HG03025 (cell line): Measurements from ENCODE around the gene ARHGAP15.

ENCODE experiments used
- ATAC-seq: cut with Tn5 transposase; IDR thresholded peaks from one replicate; pipeline ENCODE4 v1.9.1; 2021; ENCODE audit warnings: mild to moderate bottlenecking, moderate library complexity; ENCODE audit not compliant: unreplicated experiment, low FRiP score

ARHGAP15 gene

GRCh38 chr2:143645921-143646645 lies 516.9 kb downstream of the ARHGAP15 start:
- no peak for ATAC-seq

DNA sequence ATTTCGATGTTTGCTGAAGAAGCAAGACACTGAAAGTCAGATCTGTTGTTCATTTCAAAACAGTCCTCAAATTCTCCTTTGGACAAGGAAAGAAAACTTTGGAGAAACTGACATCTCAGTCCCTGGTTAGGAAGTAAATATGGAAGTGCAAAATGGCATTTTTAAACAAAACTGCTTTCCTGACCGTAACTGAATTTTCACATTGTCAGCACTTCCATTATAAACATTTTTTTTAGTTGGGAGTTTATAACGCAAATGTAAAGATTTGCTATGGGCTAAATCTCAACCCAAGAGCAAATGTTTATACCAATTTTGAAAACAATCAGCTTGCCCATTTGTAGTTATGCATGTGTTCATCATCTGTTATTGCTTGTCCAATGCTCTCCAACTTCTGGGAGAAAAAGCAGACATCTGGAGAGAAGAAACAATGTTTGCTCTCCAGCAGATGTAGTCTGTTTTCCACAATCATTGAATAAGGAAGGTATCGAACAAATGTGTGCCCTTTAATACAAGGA lies 520.1 kb downstream of the ARHGAP15 start:
- ATAC-seq = no peak

DNA sequence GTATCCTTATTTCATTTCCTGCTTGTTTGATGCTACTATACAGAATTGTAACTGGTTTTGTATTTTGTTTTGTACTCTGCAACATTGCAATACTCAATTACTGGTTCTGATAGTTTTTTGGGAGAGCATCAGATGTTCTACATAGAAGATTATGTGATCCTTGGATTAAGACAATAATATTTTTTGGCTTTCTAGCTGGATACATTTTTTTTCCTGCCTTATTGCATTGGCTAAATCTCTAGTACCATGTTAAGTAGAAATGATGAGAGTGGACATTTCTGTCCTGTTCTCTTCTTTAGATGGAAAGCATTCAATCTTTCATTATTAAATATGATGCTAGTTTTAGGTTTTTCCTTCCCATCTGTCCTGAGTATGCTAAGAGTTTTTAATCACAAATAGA lies 523.5 kb downstream of the ARHGAP15 start:
- ATAC-seq = no peak

DNA sequence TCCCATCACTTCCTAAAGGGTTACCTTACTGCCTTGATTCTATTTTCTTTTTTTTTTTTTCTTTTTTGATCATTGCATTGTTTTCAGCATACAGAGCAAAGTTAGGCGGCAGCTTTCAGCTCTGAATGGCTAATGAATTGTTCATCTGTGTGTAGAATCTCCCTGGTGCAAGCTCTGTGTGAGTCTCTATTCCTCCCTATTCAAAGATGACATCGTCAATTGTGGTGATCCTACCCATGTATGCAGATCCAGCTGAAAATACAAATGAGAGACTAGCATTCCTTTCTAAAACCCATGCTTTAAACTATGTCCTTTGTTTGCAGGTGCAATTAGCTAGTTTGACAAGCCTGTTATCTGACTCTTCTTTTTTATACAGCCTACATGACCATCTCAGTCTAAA lies 539.0 kb downstream of the ARHGAP15 start:
- ATAC-seq = no peak

DNA sequence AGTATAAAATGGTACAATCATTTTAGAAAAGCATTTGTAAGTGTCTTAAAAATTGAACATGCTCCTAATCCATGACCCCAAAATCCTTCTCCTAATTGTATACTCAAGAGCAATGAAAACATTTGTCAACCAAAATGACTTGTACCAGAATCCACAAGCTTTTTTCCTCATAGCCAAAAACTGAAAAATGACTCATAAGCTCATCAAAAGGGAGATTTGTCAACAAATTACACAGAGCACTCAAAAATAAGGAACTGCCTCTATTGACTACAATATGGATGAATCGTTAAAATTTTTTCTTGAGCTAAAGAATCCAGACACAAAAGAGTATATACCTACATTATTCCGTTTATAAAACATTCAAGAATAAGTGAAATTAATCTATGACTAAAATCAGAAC lies 544.8 kb downstream of the ARHGAP15 start:
- no peak for ATAC-seq

GRCh38 chr2:143675021-143675420 lies 545.8 kb downstream of the ARHGAP15 start:
- ATAC-seq = no peak

- ATAC-seq = no peak
Observed at GRCh38 chr2:143679617-143680016, 550.4 kb downstream of the ARHGAP15 start.

GRCh38 chr2:143680885-143681405 lies 551.7 kb downstream of the ARHGAP15 start:
- ATAC-seq = no peak

DNA sequence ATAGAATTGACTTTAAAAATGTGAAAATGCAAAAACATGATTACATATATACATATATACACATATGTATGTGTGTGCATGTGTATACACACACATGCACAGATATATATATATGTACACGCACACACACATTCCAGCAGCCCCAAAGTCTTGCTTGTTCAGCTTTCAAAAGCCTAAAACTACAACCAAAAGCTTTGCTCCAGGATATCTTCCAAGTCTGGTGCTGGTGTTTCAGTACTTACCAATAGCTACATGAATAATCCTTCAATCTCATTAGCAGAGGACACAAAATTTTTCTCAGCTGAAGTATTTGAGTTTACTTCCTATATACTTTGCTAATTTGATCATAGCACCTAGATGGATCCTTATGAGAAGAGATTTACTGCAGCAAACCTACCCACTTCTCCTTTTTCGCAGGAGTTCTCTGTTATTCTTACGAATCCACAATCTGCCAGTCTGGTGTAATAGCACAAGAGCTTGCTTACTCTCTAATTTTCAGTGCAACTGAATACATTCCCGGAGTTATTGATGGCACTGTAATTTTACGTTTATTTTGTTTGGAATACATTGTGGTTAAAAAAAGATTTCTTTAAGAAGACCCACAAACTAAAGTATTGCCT lies 553.3 kb downstream of the ARHGAP15 start:
- ATAC-seq = no peak

DNA sequence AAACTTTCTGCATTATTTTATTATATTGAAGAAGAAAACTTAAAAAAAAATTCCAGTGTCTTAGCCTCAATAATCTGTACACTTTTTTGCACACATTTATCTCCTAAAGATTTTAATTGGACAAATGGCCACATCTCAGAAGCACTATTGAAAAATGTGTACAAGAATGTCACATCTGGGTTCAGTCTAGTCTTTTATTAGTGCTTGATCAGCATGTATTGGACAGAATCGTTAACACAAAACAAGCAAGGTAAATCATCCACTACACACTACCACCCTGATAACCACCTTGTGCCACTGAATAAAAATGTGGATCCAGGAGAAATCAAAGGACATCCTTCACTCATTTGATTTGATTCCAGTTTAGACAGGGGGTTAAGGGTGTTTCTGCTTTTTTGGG lies 554.8 kb downstream of the ARHGAP15 start:
- ATAC-seq = no peak

- ATAC-seq = no peak
Observed at GRCh38 chr2:143684551-143685320, 555.5 kb downstream of the ARHGAP15 start.

DNA sequence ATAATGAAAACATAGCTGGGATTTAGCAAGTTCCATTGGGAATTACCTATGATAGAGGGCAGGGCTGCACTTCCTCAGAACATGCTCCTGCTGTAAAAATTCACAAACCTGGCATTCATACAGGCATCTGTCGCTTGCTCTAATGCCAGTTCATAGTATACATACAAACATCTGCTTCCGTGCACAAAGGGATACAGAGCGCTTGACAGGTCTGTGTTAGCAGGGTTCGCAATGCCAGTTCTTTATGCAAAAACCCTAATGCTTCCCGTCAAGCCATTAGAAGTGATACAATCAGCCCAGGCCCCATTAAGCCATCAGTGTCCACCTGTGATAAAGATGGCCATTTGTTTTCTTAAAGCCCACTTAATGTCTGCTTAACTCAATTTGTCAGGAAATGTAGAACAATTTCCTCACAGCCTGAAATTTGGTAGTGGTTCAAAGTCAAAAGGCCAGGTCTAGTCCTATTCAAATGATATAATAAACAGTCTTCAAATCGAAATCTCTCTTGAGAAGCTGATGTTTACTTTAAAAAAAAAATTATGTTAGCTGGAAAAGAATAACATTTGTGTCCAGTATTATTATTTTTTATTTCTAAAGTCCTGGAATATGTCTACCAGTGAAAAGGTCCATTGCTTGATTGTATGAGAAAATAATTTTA lies 556.3 kb downstream of the ARHGAP15 start:
- no peak for ATAC-seq

DNA sequence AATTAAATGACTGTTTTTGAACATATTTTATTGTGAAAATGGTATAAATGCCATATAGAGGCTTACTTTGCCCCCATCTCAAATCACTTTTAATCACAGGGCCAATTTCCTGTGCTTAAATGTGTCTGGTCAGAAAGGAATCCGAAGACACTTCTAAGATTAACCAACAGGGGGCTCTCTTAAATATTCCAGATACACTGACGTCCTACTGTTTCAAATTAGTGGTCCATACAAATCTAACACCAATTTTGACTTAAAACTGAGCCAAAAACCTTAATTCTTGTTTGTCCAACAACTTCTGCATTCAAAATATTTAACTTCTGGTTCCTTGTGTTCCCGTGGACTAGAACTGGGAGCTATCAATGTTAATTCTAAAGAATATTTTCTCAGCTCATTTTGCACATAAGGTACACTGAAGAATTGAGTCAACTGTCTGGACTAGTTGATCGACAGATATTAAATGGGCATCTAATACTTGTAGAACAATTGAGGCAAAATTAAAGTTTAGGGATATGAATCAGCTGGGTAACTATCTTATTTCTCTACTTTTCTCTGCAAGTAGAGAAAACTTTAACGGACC lies 557.5 kb downstream of the ARHGAP15 start:
- no peak for ATAC-seq

- ATAC-seq = no peak
Observed at GRCh38 chr2:143688248-143688647, 559.0 kb downstream of the ARHGAP15 start.

DNA sequence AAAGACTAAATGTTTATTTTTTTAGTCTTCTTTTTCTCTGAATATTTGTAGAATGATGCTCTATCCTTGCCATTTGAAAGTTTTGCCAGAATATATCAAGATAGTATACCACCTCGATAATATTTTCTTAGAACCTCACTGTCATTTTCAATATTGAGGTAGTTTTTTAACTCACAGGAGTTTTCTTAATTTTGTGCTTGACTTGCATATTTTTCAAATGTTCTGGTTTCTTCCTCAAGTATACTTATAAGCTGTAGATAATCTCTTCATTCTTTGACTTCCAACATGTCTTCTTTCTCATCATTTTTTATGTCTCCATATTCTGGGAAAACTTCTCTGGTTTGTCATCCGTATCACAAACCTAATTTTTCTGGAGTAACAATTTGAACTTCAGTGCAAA lies 559.6 kb downstream of the ARHGAP15 start:
- no peak for ATAC-seq

DNA sequence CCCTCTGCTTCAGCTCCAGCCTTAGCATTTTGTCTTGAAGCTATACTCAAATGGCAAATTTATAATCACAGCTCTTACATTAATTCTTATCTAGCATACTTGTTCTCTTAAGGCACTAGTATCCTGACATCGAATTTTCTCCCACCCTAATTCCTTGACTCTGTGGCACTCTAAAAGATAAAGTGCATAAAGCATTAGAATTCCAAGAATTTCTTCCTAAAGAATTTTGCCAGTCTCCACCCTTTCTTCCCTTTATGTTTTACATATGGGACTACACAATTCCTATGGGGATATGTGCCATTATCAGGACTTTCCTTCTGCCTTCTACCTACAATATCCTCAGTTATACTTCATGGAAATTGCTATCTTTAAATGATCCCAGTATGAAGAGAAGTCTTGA lies 560.3 kb downstream of the ARHGAP15 start:
- ATAC-seq = no peak

DNA sequence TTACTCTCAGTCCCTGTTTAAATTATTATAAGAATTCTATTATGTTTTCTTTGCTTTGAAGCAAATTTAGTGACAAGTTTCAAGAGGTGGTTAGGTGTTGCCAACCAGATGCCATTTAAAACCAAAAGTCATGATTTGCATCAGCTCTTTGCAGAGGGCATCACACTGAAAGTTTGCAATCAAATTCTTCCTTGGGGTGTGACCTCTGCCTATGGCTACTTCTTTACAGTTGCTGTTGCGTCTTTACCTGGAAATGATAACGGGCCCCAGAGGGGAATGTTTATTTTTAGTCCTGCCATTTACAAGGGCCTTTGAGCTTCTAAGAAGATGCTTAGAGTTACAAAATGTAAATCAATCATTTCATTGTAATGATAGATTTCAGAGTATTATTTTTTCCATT lies 561.0 kb downstream of the ARHGAP15 start:
- ATAC-seq = no peak

DNA sequence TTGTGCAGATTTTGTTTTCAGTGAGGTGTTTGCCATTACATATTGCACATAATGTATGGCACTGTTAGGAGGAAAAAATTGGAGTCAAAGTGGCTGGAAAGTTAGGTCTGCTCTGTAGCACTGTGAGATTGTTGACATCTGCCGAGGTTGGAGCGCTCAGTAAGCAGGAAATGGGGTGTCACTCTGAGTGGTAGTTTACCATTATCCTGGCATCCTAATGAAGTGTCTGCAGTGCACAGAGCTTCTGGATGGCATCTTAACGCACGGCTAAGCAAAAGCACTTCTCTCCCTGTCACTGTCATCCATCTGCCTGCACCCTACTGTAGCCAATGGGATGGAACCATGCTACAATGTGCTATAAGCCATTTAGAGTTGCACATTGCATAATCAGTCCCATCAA lies 561.9 kb downstream of the ARHGAP15 start:
- ATAC-seq = no peak

DNA sequence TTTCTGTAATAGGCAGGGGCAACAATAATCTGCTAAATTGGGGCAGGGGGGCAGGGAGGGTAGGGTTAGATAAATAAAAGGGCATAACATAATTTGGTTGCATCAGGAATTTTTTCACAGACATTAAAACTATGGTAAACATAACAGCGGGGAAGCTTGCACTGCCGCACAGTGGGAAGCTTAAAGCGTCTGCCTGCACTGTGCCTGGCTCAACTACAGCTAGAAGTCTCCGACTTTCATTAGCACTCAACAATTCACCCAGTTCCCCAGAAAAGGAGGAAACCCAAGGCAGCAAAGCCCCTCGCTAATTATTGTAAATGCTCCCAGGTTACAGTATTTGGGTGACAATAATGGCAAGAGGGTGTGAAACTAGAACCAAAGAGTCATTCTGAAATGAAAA lies 562.9 kb downstream of the ARHGAP15 start:
- no peak for ATAC-seq

GRCh38 chr2:143692967-143693366 lies 563.7 kb downstream of the ARHGAP15 start:
- no peak for ATAC-seq
